GM21825 (cell line): ENCODE data around the gene STRIP1.

Experiments
- ATAC-seq: cut with Tn5 transposase; IDR thresholded peaks from one replicate; pipeline ENCODE4 v1.9.1; 2021; ENCODE audit warnings: mild to moderate bottlenecking, moderate library complexity; ENCODE audit not compliant: unreplicated experiment

The STRIP1 gene

GRCh38 chr1:110049801-110050601 is 15.6 kb downstream of the STRIP1 start:
- no peak for ATAC-seq

GRCh38 chr1:110050602-110051261 is 16.3 kb downstream of the STRIP1 start:
- no peak for ATAC-seq

- no peak for ATAC-seq
These were observed 16.8 kb downstream of the STRIP1 start for GRCh38 chr1:110051262-110051648.

GRCh38 chr1:110053552-110054428 is 19.4 kb downstream of the STRIP1 start:
- no peak for ATAC-seq

- ATAC-seq, result no peak
These were observed 21.3 kb downstream of the STRIP1 start for GRCh38 chr1:110055493-110056284.

- no peak for ATAC-seq
These were observed 21.9 kb downstream of the STRIP1 start for GRCh38 chr1:110056285-110056683.

- ATAC-seq, result no peak
These were observed 22.4 kb downstream of the STRIP1 start for GRCh38 chr1:110056776-110057175.

GRCh38 chr1:110057963-110058518 is 23.6 kb downstream of the STRIP1 start:
- ATAC-seq, result no peak

GRCh38 chr1:110058591-110058990 is 24.2 kb downstream of the STRIP1 start:
- ATAC-seq, result no peak

GRCh38 chr1:110059133-110059863 is 24.9 kb downstream of the STRIP1 start:
- no peak for ATAC-seq

- no peak for ATAC-seq
These were observed 25.7 kb downstream of the STRIP1 start for GRCh38 chr1:110060034-110060661.

- no peak for ATAC-seq
These were observed 26.2 kb downstream of the STRIP1 start for GRCh38 chr1:110060662-110061060.

GRCh38 chr1:110061341-110061740 is 26.9 kb downstream of the STRIP1 start:
- no peak for ATAC-seq

- ATAC-seq, result no peak
These were observed 28.2 kb downstream of the STRIP1 start for GRCh38 chr1:110062612-110063011.

GRCh38 chr1:110063781-110064180 is 29.4 kb downstream of the STRIP1 start:
- ATAC-seq, result no peak

GRCh38 chr1:110064576-110065337 is 30.3 kb downstream of the STRIP1 start:
- no peak for ATAC-seq

GRCh38 chr1:110065841-110066240 is 31.4 kb downstream of the STRIP1 start:
- no peak for ATAC-seq

- no peak for ATAC-seq
These were observed 33.1 kb downstream of the STRIP1 start for GRCh38 chr1:110067479-110067892.
